Measurements from ENCODE around the gene SYT1.
"Not testable (repeated sequence)": the region's sequence is repeated elsewhere in the genome, so short reads cannot be mapped to it uniquely, and the experiment has no call there.

The SYT1 gene

GRCh38 chr12:78864403-78864869, at the start of gene SYT1:
TSS of gene SYT1 (plus strand) at chr12:78864774.
- no peak for DNase-seq

- no peak for DNase-seq
Observed at GRCh38 chr12:78818487-78818886, 46.1 kb upstream of the SYT1 start.

- DNase-seq = no peak
Observed at GRCh38 chr12:78820946-78821345, 43.6 kb upstream of the SYT1 start.

GRCh38 chr12:78824918-78825317, 39.7 kb upstream of the SYT1 start:
- DNase-seq = no peak

- DNase-seq = no peak
Observed at GRCh38 chr12:78829690-78830089, 34.9 kb upstream of the SYT1 start.

- DNase-seq = no peak
Observed at GRCh38 chr12:78835493-78835892, 29.1 kb upstream of the SYT1 start.

- DNase-seq = not testable (repeated sequence)
Observed at GRCh38 chr12:78840518-78841019, 24.0 kb upstream of the SYT1 start.

GRCh38 chr12:78853231-78853630, 11.3 kb upstream of the SYT1 start:
- no peak for DNase-seq

- DNase-seq = no peak
Observed at GRCh38 chr12:78863482-78864402, 832 bp upstream of the SYT1 start.

GRCh38 chr12:78864870-78865463, 393 bp downstream of the SYT1 start:
- DNase-seq = no peak

- DNase-seq = no peak
Observed at GRCh38 chr12:78865516-78865915, 942 bp downstream of the SYT1 start.

- DNase-seq = no peak
Observed at GRCh38 chr12:78866518-78866917, 1.9 kb downstream of the SYT1 start.

- DNase-seq = no peak
Observed at GRCh38 chr12:78870539-78870938, 6.0 kb downstream of the SYT1 start.

- no peak for DNase-seq
Observed at GRCh38 chr12:78871566-78871965, 7.0 kb downstream of the SYT1 start.

- no peak for DNase-seq
Observed at GRCh38 chr12:78878459-78878858, 13.9 kb downstream of the SYT1 start.

- no peak for DNase-seq
Observed at GRCh38 chr12:78878866-78879265, 14.3 kb downstream of the SYT1 start.

- DNase-seq = no peak
Observed at GRCh38 chr12:78880078-78880477, 15.5 kb downstream of the SYT1 start.

GRCh38 chr12:78881685-78882084, 17.1 kb downstream of the SYT1 start:
- no peak for DNase-seq

GRCh38 chr12:78885466-78885865, 20.9 kb downstream of the SYT1 start:
- DNase-seq = no peak

GRCh38 chr12:78886719-78887407, 22.3 kb downstream of the SYT1 start:
- no peak for DNase-seq

- no peak for DNase-seq
Observed at GRCh38 chr12:78887444-78887843, 22.9 kb downstream of the SYT1 start.

GRCh38 chr12:78888568-78888967, 24.0 kb downstream of the SYT1 start:
- no peak for DNase-seq

- DNase-seq = no peak
Observed at GRCh38 chr12:78891646-78892353, 27.2 kb downstream of the SYT1 start.
